ENCODE data around the gene FNTB.

Gene FNTB

DNA sequence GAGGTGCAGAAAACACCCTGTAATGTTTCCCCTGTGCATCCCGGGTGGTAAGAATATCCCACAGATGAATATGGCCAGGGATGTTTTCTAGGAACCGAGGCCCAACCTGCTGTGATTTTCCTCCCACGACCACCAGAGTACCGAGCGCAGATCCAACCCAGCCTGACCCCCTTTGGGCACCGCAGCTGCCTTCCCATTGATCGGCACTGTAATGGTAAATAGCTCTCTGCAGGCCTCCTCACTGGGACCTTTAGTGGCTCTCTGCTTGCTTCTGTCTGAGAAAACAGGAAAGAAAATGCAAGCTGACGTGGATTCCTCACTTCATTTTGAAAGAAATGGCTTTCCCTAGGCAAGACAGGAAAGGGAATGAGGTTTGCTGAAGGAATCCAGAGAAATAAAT is 12.1 kb upstream of the FNTB start:
- FAIRE-seq (no peak), DNase-seq (ENCODE audit: low spot score) (no peak)

GRCh38 chr14:64979336-64980074 is 7.2 kb upstream of the FNTB start:
- DNase-seq (ENCODE audit: low spot score) = no peak

GRCh38 chr14:64983439-64984310 is 3.0 kb upstream of the FNTB start:
- no peak for FAIRE-seq
- peak; percentile 16 for DNase-seq (ENCODE audit: low spot score)

More at GRCh38 chr14:64979336-64980074, 7.2 kb upstream of the FNTB start:
- no peak for FAIRE-seq

- FAIRE-seq (no peak), DNase-seq (ENCODE audit: low spot score) (no peak)
These were observed 708 bp downstream of the FNTB start for GRCh38 chr14:64987438-64987767.

GRCh38 chr14:64990296-64990695 is 3.6 kb downstream of the FNTB start:
- FAIRE-seq = no peak
- no peak for DNase-seq (ENCODE audit: low spot score)

GRCh38 chr14:64990939-64991338 is 4.2 kb downstream of the FNTB start:
- no peak for FAIRE-seq

GRCh38 chr14:64992328-64992885 is 5.7 kb downstream of the FNTB start:
- FAIRE-seq (no peak), DNase-seq (ENCODE audit: low spot score) (no peak)

More at GRCh38 chr14:64990939-64991338, 4.2 kb downstream of the FNTB start:
- no peak for DNase-seq (ENCODE audit: low spot score)

GRCh38 chr14:64993266-64993930 is 6.7 kb downstream of the FNTB start:
- no peak for FAIRE-seq
- no peak for DNase-seq (ENCODE audit: low spot score)

DNA sequence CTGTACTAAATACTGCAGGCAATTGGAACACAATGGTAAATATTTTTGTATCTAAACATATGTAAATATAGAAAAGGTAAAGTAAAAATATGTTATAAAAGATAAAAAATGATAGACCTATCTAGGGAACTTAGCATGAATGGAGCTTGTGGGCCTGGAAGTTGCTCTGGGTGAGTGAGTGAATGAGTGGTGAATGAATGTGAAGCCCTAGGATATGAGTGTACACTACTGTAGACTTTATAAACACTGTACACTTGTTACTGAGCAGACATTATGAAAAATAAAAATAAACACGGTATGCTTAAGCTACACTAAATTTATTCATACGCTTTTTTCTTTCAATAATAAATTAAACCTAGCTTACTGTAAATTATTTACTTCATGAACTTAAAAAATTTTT is 7.8 kb downstream of the FNTB start:
- DNase-seq (ENCODE audit: low spot score) = no peak
- FAIRE-seq = no peak

DNA sequence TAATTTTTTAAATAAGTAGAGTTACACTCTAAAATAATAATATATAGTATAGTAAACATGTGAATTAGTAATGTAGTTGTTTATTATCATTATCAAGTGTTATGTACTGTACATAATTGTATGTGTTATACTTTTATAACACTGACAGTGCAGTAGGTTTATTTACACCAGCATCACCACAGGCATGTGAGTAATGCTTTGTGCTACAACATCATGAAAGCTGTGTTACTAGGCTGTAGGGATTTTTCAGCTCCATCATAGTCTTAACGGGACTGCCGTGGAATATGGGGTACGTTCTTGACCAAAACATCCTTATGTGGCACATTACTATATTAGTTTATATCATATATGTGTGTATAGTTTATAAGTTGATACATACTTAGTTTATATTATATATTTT is 8.6 kb downstream of the FNTB start:
- DNase-seq (ENCODE audit: low spot score) (no peak), FAIRE-seq (no peak)

DNA sequence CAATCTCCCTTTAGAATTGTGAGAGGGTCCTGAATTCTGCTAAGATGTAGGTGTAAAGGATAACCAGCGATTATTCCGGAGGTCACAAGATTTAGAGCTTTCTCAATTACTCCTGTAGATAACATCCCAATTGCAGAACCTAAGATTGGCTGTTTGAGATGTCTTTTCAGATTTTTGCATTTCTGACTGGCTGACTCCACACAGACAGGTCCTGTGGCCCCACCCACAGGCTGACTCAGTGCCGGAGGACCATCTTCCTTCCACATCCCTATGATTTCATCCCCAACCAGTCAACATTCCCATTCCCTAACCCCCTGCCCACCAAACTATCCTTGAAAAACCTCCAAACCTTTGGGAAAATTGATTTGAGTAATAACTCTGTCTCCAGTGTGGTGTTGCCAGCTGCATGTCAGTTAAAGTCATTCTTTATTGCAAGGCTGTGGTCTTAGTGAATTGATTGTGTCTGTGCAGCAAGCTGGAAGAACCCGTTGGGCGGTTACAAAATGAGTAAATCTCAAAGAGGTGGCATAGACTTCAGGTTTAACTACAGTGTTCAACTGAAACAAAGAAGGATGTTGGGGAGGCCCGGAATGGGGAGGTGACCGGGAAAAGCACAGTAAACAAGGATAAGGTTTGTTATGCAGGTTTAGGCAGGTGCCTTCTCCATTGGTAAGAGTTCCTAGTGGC is 10.6 kb downstream of the FNTB start:
- DNase-seq (ENCODE audit: low spot score) (no peak), FAIRE-seq (no peak)

GRCh38 chr14:64998455-64998931 is 11.8 kb downstream of the FNTB start:
- no peak for DNase-seq (ENCODE audit: low spot score)
- FAIRE-seq = no peak

DNA sequence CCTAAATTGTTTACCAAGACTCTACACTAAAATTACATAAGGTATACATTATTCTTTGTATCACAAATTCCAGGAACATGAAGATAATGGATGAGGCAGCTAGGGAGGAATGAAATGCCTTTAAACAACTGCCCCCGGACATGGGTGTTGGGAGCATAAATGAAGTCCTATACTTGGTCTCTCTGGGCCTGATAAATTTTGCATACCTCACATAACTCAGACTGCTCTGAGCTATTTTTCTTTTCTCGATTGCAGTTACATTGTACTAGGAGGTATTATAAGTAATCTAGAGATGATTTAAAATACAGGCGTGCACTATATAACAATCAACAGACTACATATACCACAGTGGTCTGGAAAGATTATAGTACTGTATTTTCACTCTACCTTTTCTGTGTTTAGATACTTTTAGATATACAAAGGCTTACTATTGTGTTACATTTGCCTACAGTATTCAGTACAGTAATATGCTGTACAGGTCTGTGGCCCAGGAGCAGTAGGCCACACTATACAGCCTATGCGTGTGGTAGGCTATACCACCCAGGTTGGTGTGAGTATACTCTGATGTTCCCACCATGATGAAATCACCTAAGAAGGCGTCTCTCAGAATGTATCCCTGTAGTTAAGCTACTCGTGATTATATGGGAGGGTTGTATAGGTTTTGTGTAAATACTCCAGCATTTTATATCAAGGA is 14.3 kb downstream of the FNTB start:
- DNase-seq (ENCODE audit: low spot score) = no peak

GRCh38 chr14:65001723-65002122 is 15.0 kb downstream of the FNTB start:
- FAIRE-seq (no peak), DNase-seq (ENCODE audit: low spot score) (no peak)

More for the DNA sequence above, 14.3 kb downstream of the FNTB start:
- FAIRE-seq = no peak

GRCh38 chr14:65002586-65003210 is 16.0 kb downstream of the FNTB start:
- DNase-seq (ENCODE audit: low spot score) (no peak), FAIRE-seq (no peak)

DNA sequence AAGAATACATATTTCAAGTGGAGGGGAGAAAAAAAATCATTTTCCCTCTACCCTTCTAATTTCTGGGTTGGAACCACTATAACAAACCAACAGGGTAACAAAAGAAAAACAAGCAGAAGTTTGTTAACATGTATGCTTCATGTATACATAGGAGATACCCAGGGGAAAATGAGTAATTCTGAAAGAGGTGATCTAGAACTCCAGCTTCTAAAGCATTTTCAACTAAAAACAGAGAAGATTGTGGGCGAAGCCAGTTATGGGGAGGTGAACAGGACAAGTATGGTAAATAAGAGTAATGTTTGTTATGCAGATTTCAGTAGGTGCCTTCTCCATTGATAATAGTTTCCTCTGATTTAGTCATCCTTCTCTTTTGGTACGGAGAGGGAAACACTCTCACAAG is 16.7 kb downstream of the FNTB start:
- FAIRE-seq (no peak), DNase-seq (ENCODE audit: low spot score) (no peak)

DNA sequence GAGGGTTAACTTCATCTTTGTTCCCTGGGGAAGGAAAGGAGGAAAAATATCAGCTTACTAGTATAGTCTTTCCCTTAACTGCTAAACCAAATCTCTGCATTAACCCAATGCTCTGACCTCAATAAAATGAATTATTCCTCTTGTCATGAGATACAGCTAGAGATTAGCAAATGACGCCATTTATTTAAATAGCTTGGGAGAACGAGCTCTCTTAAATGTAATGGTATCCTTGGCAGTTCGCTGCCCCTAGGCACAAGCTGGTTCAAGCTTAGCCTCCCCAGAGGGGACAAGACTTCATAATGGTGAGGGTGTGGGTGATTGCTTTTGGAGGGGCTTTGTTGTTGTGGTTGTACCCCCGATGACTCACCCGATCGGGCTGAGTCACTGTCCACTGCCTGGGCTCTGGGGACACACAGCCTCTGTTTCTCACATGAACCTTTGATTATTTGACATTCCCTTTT is 19.6 kb downstream of the FNTB start:
- no peak for DNase-seq (ENCODE audit: low spot score)
- FAIRE-seq = no peak

- DNase-seq (ENCODE audit: low spot score) (no peak), FAIRE-seq (no peak)
These were observed 20.5 kb downstream of the FNTB start for GRCh38 chr14:65007202-65007601.

- no peak for DNase-seq (ENCODE audit: low spot score)
- FAIRE-seq = no peak
These were observed 23.7 kb downstream of the FNTB start for GRCh38 chr14:65010211-65010931.

All from RCC 7860 (cell line).